A549 (cell line): ENCODE data around the gene PALLD.

Source experiments
- CBX2 ChIP-seq: fragments of 200-600 bp; sonication (generic); IDR thresholded peaks from 2 replicates; pipeline ENCODE4 v1.6.1; 2016; ENCODE audit warnings: low read depth, mild to moderate bottlenecking, borderline replicate concordance
- CBX8 ChIP-seq: fragments of 200-600 bp; sonication (generic); IDR thresholded peaks from 2 replicates; pipeline ENCODE4 v1.6.1; 2016
- JUN ChIP-seq, 2 experiments: fragments of >200 bp; sonication (Bioruptor Twin); formaldehyde crosslinking; IDR thresholded peaks; 2 replicates in 1 of 2; 3 replicates in 1 of 2; pipeline ENCODE4 v1.6.1; 2016 to 2017
- MAZ ChIP-seq: fragments of 150-350 bp; IDR thresholded peaks from 2 replicates; pipeline ENCODE4 v1.6.1; 2014; ENCODE audit warnings: antibody characterized with exemption, low read depth, low read length, borderline replicate concordance
- POLR2A ChIP-seq: IDR thresholded peaks from 2 replicates; pipeline ENCODE4 v1.6.1; 2012; ENCODE audit warnings: mild to moderate bottlenecking, low read length
- POLR2AphosphoS2 ChIP-seq: conservative IDR thresholded peaks from 2 replicates; pipeline ENCODE4 v1.6.1; 2012; ENCODE audit warnings: low read length, improper control_type of control experiment, inconsistent platforms
- RAD21 ChIP-seq, 2 experiments: fragments of >200 bp in 1 of 2; sonication (Bioruptor Twin) in 1 of 2; formaldehyde crosslinking in 1 of 2; IDR thresholded peaks in 1 of 2; conservative IDR thresholded peaks in 1 of 2; 2 replicates in 1 of 2; 3 replicates in 1 of 2; pipeline ENCODE4 v1.6.1; 2012 to 2018; ENCODE audit warnings: inconsistent platforms in 1 of 2
- RCOR1 ChIP-seq: fragments of 150-350 bp; IDR thresholded peaks from 2 replicates; pipeline ENCODE4 v1.6.1; 2014; ENCODE audit warnings: antibody characterized with exemption, low read length, low read depth
- RFX5 ChIP-seq: fragments of 450-650 bp; IDR thresholded peaks from 2 replicates; pipeline ENCODE4 v1.7.1; 2014; ENCODE audit warnings: antibody characterized with exemption, mild to moderate bottlenecking, moderate library complexity
- TFCP2L1 ChIP-seq: fragments of 250-450 bp; sonication (Bioruptor Pico); IDR thresholded peaks from 2 replicates; pipeline ENCODE4 v1.5.0; 2021; ENCODE audit warnings: mild to moderate bottlenecking
- ZFP36 ChIP-seq: fragments of 450-650 bp; IDR thresholded peaks from 2 replicates; pipeline ENCODE4 v1.6.1; 2014; ENCODE audit warnings: borderline replicate concordance; ENCODE audit not compliant: partially characterized antibody
- TF ChIP-seq, protein P1 (sequence below): fragments of >200 bp; sonication (Bioruptor Twin); formaldehyde crosslinking; IDR thresholded peaks from 3 replicates; pipeline ENCODE4 v1.5.1; 2016

DNA sequence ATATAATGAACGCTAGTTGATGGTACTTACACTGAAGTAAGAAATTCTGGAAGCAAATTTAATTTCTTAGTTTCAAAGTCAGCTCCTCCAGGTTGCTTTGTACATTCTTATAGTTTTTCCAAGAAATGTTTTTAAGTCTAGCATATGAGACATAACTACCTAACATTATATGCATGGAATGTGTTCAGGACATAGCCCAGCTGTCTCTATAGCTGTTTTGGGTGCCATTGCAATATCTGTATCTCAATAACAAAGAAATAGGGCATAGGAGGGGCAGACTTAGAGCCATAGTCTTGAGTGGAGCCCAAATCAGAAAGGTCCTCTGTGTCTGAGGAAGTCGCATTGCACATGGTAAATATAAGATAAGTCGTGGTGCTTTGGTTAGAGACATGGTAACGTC, 369.8 kb downstream of the PALLD start:
- TF ChIP-seq POLR2A: no peak
- TF ChIP-seq JUN (IDR thresholded peaks at IDR 0.05): no peak
- no peak for TF ChIP-seq RAD21 (conservative IDR thresholded peaks at IDR 0.05 in 1 of 2, IDR thresholded peaks at IDR 0.05 in 1 of 2)
- no peak for TF ChIP-seq TFCP2L1 (CRISPR knock-in tag)
- TF ChIP-seq RCOR1: no peak
- no peak for TF ChIP-seq MAZ
- no peak for TF ChIP-seq POLR2AphosphoS2
- TF ChIP-seq, protein P1, sequence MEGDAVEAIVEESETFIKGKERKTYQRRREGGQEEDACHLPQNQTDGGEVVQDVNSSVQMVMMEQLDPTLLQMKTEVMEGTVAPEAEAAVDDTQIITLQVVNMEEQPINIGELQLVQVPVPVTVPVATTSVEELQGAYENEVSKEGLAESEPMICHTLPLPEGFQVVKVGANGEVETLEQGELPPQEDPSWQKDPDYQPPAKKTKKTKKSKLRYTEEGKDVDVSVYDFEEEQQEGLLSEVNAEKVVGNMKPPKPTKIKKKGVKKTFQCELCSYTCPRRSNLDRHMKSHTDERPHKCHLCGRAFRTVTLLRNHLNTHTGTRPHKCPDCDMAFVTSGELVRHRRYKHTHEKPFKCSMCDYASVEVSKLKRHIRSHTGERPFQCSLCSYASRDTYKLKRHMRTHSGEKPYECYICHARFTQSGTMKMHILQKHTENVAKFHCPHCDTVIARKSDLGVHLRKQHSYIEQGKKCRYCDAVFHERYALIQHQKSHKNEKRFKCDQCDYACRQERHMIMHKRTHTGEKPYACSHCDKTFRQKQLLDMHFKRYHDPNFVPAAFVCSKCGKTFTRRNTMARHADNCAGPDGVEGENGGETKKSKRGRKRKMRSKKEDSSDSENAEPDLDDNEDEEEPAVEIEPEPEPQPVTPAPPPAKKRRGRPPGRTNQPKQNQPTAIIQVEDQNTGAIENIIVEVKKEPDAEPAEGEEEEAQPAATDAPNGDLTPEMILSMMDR: no peak
- no peak for TF ChIP-seq RFX5
- no peak for TF ChIP-seq ZFP36
- no peak for TF ChIP-seq CBX2
- no peak for TF ChIP-seq CBX8
